Mesenchymal stem cell (in vitro differentiated cells and primary cell): ENCODE measurements around the gene RNF43.
"Not testable (repeated sequence)": the region's sequence is repeated elsewhere in the genome, so short reads cannot be mapped to it uniquely, and the experiment has no call there.

ENCODE experiments used
- DNase-seq: peaks from one replicate; pipeline ENCODE4 v3.0.0-alpha.2; 2013
- H2AFZ ChIP-seq: one replicate; pipeline ENCODE4 v1.6.1; 2013; ENCODE audit warnings: low read depth, mild to moderate bottlenecking, control low read depth, inconsistent platforms, low read length, moderate library complexity
- H2AK5ac ChIP-seq: 2 replicates; pipeline ENCODE4 v1.6.1; 2013; ENCODE audit warnings: low read length, moderate library complexity, mild to moderate bottlenecking, inconsistent platforms; ENCODE audit not compliant: severe bottlenecking
- H2BK120ac ChIP-seq: one replicate; pipeline ENCODE4 v1.6.1; 2013; ENCODE audit warnings: low read depth, mild to moderate bottlenecking, inconsistent platforms, low read length, moderate library complexity
- H2BK12ac ChIP-seq, 2 experiments: one replicate each; pipeline ENCODE4 v1.6.1; 2013; ENCODE audit warnings: inconsistent platforms in 2 of 2, low read length in 2 of 2, mild to moderate bottlenecking in 2 of 2, moderate library complexity in 2 of 2, control low read depth in 1 of 2
- H2BK15ac ChIP-seq: one replicate; pipeline ENCODE4 v1.6.1; 2013; ENCODE audit warnings: mild to moderate bottlenecking, low read depth, inconsistent platforms; ENCODE audit not compliant: poor library complexity, severe bottlenecking
- H2BK5ac ChIP-seq: 2 replicates; pipeline ENCODE4 v1.6.1; 2013; ENCODE audit warnings: low read depth, mild to moderate bottlenecking, low read length, control low read depth, inconsistent platforms; ENCODE audit not compliant: poor library complexity, severe bottlenecking
- H3K14ac ChIP-seq, 2 experiments: one replicate each; pipeline ENCODE4 v1.6.1; 2013; ENCODE audit warnings: inconsistent platforms in 2 of 2, low read length in 2 of 2, control low read depth in 1 of 2, mild to moderate bottlenecking in 1 of 2, moderate library complexity in 1 of 2
- H3K18ac ChIP-seq, 2 experiments: one replicate each; pipeline ENCODE4 v1.6.1; 2013; ENCODE audit warnings: inconsistent platforms in 2 of 2, low read length in 2 of 2, control low read depth in 1 of 2, low read depth in 1 of 2, mild to moderate bottlenecking in 1 of 2
- H3K23ac ChIP-seq, 2 experiments: one replicate each; pipeline ENCODE4 v1.6.1; 2013; ENCODE audit warnings: inconsistent platforms in 2 of 2, low read length in 2 of 2, mild to moderate bottlenecking in 2 of 2, moderate library complexity in 2 of 2, control low read depth in 1 of 2
- H3K27ac ChIP-seq: 2 replicates; pipeline ENCODE4 v1.5.1; 2013; ENCODE audit warnings: mild to moderate bottlenecking, moderate library complexity, low read length, control low read depth, inconsistent platforms; ENCODE audit not compliant: poor library complexity, severe bottlenecking
- H3K27me3 ChIP-seq, 2 experiments: 2 replicates each; pipeline versions ENCODE4 v1.6.1 to v1.7.0; 2013; ENCODE audit warnings: low read length in 2 of 2, mild to moderate bottlenecking in 2 of 2, moderate library complexity in 2 of 2, control low read depth in 1 of 2, inconsistent platforms in 1 of 2; ENCODE audit not compliant: control insufficient read depth in 1 of 2, insufficient read depth in 1 of 2
- H3K36me3 ChIP-seq, 2 experiments: 2 replicates each; pipeline versions ENCODE4 v1.6.1 to v1.7.0; 2013; ENCODE audit warnings: low read length in 2 of 2, control low read depth in 1 of 2, inconsistent platforms in 1 of 2, low read depth in 1 of 2, mild to moderate bottlenecking in 1 of 2; ENCODE audit not compliant: insufficient read depth in 2 of 2, control insufficient read depth in 1 of 2
- H3K4ac ChIP-seq, 2 experiments: one replicate each; pipeline ENCODE4 v1.6.1; 2013; ENCODE audit warnings: inconsistent platforms in 2 of 2, low read length in 2 of 2, mild to moderate bottlenecking in 2 of 2, moderate library complexity in 2 of 2, control low read depth in 1 of 2, low read depth in 1 of 2
- H3K4me1 ChIP-seq: 2 replicates; pipeline ENCODE4 v1.6.1; 2013; ENCODE audit warnings: low read depth, low read length, control low read depth; ENCODE audit not compliant: control insufficient read depth, insufficient read depth
- H3K4me2 ChIP-seq: 2 replicates; pipeline ENCODE4 v1.6.1; 2013; ENCODE audit warnings: low read length, mild to moderate bottlenecking, inconsistent platforms; ENCODE audit not compliant: poor library complexity, severe bottlenecking
- H3K4me3 ChIP-seq, 2 experiments: 2 replicates each; pipeline versions ENCODE4 v1.5.1 to v1.7.0; 2013; ENCODE audit warnings: low read length in 2 of 2, mild to moderate bottlenecking in 2 of 2, control low read depth in 1 of 2, low read depth in 1 of 2; ENCODE audit not compliant: insufficient read depth in 1 of 2
- H3K79me1 ChIP-seq: replicated peaks from 2 replicates; pipeline ENCODE4 v1.6.1; 2013; ENCODE audit warnings: mild to moderate bottlenecking, control low read depth, low read length, inconsistent platforms; ENCODE audit not compliant: poor library complexity, severe bottlenecking
- H3K9ac ChIP-seq: 2 replicates; pipeline ENCODE4 v1.7.0; 2013; ENCODE audit warnings: mild to moderate bottlenecking, low read length, moderate library complexity
- H3K9me3 ChIP-seq: 2 replicates; pipeline ENCODE4 v1.7.0; 2013; ENCODE audit warnings: mild to moderate bottlenecking, low read length; ENCODE audit not compliant: control insufficient read depth
- H4K8ac ChIP-seq: one replicate; pipeline ENCODE4 v1.6.1; 2013; ENCODE audit warnings: inconsistent platforms, mild to moderate bottlenecking, low read length, moderate library complexity
- H4K91ac ChIP-seq: one replicate; pipeline ENCODE4 v1.6.1; 2013; ENCODE audit warnings: mild to moderate bottlenecking, low read length, inconsistent platforms
- WGBS: methylation state at CpG from one replicate; pipeline ENCODE4 v1.1.7; 2013; ENCODE audit warnings: mixed read lengths; 5-methylcytosine and 5-hydroxymethylcytosine counted together

Gene RNF43

DNA sequence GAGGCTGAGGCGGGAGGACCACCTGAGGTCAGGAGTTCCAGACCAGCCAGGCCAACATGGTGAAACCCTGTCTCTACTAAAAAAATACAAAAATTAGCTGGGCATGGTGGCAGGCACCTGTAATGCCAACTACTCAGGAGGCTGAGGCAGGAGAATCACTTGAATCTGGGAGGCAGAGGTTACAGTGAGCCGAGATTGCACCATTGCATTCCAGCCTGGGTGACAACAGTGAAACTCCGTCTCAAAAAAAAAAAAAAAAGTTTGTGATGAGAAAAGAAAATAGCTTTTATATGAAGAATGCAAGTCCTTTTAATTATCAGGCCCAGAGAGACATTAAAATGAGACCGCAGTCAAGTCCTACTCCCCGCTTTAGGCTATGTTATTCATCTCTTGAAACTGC is 19.9 kb downstream of the RNF43 start:
- not testable (repeated sequence) for H4K91ac ChIP-seq, H3K4me3 ChIP-seq, H4K8ac ChIP-seq, H3K36me3 ChIP-seq, H3K4ac ChIP-seq, H3K9ac ChIP-seq, H3K79me1 ChIP-seq, H2BK15ac ChIP-seq, H2BK5ac ChIP-seq, H3K18ac ChIP-seq, H3K14ac ChIP-seq, H3K27ac ChIP-seq, H3K23ac ChIP-seq, H2AK5ac ChIP-seq, DNase-seq, H3K4me2 ChIP-seq, H3K4me1 ChIP-seq, H3K9me3 ChIP-seq, H2BK120ac ChIP-seq, H2AFZ ChIP-seq, H2BK12ac ChIP-seq
- H3K27me3 ChIP-seq, result peaks cover 22 to 45% of the 10 kb centered on the region in 2 experiments
- 86% methylated on average over 5 of the region's 5 CpGs for WGBS

DNA sequence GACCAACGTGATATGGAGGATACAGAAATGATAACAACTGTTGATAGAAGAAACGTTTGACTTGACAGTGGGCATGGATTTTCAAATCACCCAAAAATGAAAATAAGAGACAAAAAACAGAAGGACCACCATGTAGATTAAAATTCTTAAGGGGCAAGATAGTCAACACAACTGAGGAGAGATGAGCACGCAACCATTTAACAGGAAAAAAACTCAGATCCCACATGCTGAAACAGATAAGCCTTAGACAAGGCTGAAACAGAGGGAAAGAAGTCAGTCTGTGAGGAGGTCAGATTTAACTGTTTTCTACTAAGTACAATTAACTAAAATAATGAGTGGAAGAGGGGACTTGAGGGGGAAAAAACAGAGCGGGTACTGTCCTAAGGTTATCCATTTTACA is 21.2 kb downstream of the RNF43 start:
- peaks cover 6% of the 10 kb centered on the region for H3K4me1 ChIP-seq
- no peak overlapping the region for H3K23ac ChIP-seq
- H3K4me3 ChIP-seq, result no peak overlapping the region
- no peak overlapping the region for H4K8ac ChIP-seq
- H2AK5ac ChIP-seq, result no peak overlapping the region
- no peak overlapping the region for H2BK12ac ChIP-seq
- H3K36me3 ChIP-seq, result no peaks in the 10 kb centered on the region
- no peak overlapping the region for H3K27ac ChIP-seq
- no peak overlapping the region for H3K4ac ChIP-seq
- no peak overlapping the region for H3K9ac ChIP-seq
- no peak overlapping the region for H3K14ac ChIP-seq
- no peak overlapping the region for H2BK5ac ChIP-seq
- peaks cover 22 to 51% of the 10 kb centered on the region in 2 experiments for H3K27me3 ChIP-seq
- DNase-seq, result no peak
- WGBS, result no CpG with 5 or more reads among the region's 4 CpGs
- no peak overlapping the region for H3K18ac ChIP-seq
- no peaks in the 10 kb centered on the region for H3K9me3 ChIP-seq
- no peaks in the 10 kb centered on the region for H3K79me1 ChIP-seq
- H2AFZ ChIP-seq, result no peak overlapping the region
- H2BK15ac ChIP-seq, result no peak overlapping the region
- H4K91ac ChIP-seq, result no peak overlapping the region
- H2BK120ac ChIP-seq, result no peak overlapping the region
- no peak overlapping the region for H3K4me2 ChIP-seq

DNA sequence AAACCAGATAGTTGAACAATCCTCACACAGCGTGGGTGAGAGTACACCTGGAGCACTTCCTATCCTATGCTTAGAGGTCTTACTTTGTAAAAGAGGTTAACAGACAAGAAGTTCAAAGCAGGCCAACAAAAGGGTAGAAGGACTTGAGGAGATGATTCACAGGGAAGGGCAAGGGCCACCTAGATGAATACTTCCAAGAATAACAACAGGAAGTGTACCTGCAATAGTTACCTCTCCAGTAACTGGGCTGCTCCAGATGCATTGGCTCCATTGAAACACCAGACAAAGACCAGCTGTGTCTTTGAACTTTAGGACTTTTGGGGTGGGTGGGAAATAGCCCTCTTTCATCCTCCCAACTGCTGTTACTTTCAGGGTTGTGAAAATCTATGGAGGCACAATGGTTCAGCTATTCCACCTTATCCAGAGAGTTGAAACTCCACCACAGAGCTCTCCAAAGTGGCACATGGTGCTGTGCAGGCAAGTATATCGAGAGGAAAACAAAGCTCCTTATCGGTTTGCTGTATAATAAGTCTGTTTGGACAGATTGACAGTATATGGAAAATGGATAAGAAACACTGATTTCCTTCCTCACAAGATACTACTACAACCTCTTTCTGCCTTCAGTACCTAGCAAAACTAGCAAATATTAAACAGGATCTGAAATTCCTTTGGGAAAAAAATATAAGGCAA is 22.7 kb downstream of the RNF43 start:
- H3K14ac ChIP-seq, result no peak overlapping the region
- H3K4me1 ChIP-seq, result peaks cover 7% of the 10 kb centered on the region
- no peak overlapping the region for H3K4ac ChIP-seq
- no peak overlapping the region for H2AFZ ChIP-seq
- no peak overlapping the region for H2BK120ac ChIP-seq
- H3K4me3 ChIP-seq, result no peak overlapping the region
- H3K9me3 ChIP-seq, result no peaks in the 10 kb centered on the region
- no peak overlapping the region for H3K4me2 ChIP-seq
- H3K9ac ChIP-seq, result no peak overlapping the region
- H2BK12ac ChIP-seq, result no peak overlapping the region
- no peaks in the 10 kb centered on the region for H3K36me3 ChIP-seq
- H3K79me1 ChIP-seq, result no peaks in the 10 kb centered on the region
- no peak overlapping the region for H3K27ac ChIP-seq
- peaks cover 18 to 60% of the 10 kb centered on the region in 2 experiments for H3K27me3 ChIP-seq
- no peak overlapping the region for H3K23ac ChIP-seq
- no peak for DNase-seq
- H4K91ac ChIP-seq, result no peak overlapping the region
- H2AK5ac ChIP-seq, result no peak overlapping the region
- 100% methylated on average over 1 of the region's 3 CpGs for WGBS
- H4K8ac ChIP-seq, result no peak overlapping the region
- no peak overlapping the region for H3K18ac ChIP-seq
- no peak overlapping the region for H2BK15ac ChIP-seq
- H2BK5ac ChIP-seq, result no peak overlapping the region

- Histone ChIP-seq H4K8ac (no peak overlapping the region), H4K91ac (no peak overlapping the region), H3K27me3 (peaks cover 30 to 71% of the 10 kb centered on the region in 2 experiments), H3K9ac (no peak overlapping the region), H2BK12ac (no peak overlapping the region), H3K23ac (no peak overlapping the region), H2BK15ac (no peak overlapping the region), H3K4me1 (peaks cover 7% of the 10 kb centered on the region), H3K4ac (no peak overlapping the region), H2BK120ac (no peak overlapping the region), H2AFZ (no peak overlapping the region), H3K18ac (no peak overlapping the region), H3K14ac (no peak overlapping the region), H3K79me1 (no peaks in the 10 kb centered on the region), H3K4me2 (peak overlapping the region; percentile 51), H2BK5ac (no peak overlapping the region), H3K9me3 (no peaks in the 10 kb centered on the region), H3K27ac (peak overlapping the region; percentile 34), H3K36me3 (no peaks in the 10 kb centered on the region), H2AK5ac (no peak overlapping the region), H3K4me3 (no peak overlapping the region)
- DNase-seq, result no peak
- 64% methylated on average over 10 of the region's 10 CpGs for WGBS
Observed at GRCh38 chr17:58391302-58391984, 25.9 kb downstream of the RNF43 start.
